ENCODE data around the gene VIL1. TPM values are rescaled to one million over a fixed set of nuclear protein-coding genes. Genes with fewer than 3 reads are reported as not detected.

The VIL1 gene
- total RNA-seq, 4 donors from 2014 or later = 0.21 to 3.3 (median 1.1) TPM

DNA sequence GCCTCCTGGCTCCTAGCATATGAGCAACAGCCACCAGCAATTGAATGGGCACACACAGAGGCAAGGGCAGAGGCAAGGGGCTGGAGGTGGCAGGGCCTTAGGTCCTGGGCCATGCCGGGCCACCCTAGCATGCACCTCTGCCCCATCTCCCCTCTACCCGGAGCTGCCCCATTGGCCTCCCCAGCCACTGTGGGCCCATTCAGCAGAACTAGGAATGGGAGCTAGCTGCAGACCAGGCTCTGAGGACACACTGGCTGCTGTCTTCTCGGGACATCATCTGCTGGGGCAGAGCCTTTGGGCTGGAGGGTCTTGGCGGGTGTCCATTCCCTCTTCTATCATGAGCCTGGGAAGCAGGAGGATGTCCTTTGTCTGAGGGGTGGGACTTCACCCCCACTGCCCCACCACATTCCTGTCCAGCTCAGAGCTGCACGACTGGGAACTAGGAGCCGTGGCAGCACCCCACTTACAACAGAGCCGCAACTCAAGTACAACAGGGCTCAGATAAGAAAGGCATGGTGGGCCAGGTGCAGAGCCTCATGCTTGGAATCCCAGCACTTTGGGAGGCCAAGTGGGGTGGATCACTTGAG lies 800 bp downstream of the VIL1 start:
- no peak for DNase-seq (ENCODE audit: low spot score in 2 of 2)
- Histone ChIP-seq H3K27ac (no peak overlapping the region), H3K4me3 (no peak overlapping the region), H3K36me3 (no peaks in the 10 kb centered on the region), H3K4me1 (no peaks in the 10 kb centered on the region), H3K27me3 (no peaks in the 10 kb centered on the region), H3K9me3 (no peaks in the 10 kb centered on the region)
- TF ChIP-seq POLR2A (IDR thresholded peaks at IDR 0.05) = no peak
- no peak for TF ChIP-seq EP300 (IDR thresholded peaks at IDR 0.05)
- TF ChIP-seq POLR2AphosphoS5 (IDR thresholded peaks at IDR 0.05) = no peak
- TF ChIP-seq, protein P1, sequence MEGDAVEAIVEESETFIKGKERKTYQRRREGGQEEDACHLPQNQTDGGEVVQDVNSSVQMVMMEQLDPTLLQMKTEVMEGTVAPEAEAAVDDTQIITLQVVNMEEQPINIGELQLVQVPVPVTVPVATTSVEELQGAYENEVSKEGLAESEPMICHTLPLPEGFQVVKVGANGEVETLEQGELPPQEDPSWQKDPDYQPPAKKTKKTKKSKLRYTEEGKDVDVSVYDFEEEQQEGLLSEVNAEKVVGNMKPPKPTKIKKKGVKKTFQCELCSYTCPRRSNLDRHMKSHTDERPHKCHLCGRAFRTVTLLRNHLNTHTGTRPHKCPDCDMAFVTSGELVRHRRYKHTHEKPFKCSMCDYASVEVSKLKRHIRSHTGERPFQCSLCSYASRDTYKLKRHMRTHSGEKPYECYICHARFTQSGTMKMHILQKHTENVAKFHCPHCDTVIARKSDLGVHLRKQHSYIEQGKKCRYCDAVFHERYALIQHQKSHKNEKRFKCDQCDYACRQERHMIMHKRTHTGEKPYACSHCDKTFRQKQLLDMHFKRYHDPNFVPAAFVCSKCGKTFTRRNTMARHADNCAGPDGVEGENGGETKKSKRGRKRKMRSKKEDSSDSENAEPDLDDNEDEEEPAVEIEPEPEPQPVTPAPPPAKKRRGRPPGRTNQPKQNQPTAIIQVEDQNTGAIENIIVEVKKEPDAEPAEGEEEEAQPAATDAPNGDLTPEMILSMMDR (IDR thresholded peaks at IDR 0.05) = no peak
- 90% methylated on average over 5 of the region's 7 CpGs for WGBS

DNA sequence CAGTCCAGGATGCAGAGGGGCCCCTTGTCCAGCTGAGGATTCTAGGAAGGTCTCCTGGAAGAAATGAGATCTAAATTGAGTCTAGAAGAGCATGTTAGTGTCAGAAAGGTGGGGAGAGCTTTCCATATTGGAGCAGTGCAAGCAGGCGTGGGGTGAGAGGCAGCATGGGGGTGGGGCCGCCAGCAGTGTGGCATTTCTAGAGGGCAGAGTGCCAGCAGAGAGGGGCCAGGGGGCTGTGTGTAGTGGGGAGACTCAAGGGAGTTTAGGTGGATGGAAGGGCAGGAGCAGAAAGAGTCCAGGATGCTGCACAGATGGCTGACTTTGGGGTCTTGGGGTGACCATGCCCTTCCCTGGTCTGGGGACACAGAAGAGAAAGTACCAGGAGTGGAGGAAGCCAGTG lies 2.1 kb downstream of the VIL1 start:
- Histone ChIP-seq H3K9me3 (no peaks in the 10 kb centered on the region), H3K36me3 (no peaks in the 10 kb centered on the region), H3K4me3 (no peak overlapping the region), H3K4me1 (no peaks in the 10 kb centered on the region), H3K27me3 (no peaks in the 10 kb centered on the region), H3K27ac (no peak overlapping the region)
- WGBS = 93% methylated on average over 2 of the region's 2 CpGs
- TF ChIP-seq, protein P1 (IDR thresholded peaks at IDR 0.05) = no peak
- TF ChIP-seq POLR2AphosphoS5 (IDR thresholded peaks at IDR 0.05) (no peak), POLR2A (IDR thresholded peaks at IDR 0.05) (no peak), EP300 (IDR thresholded peaks at IDR 0.05) (no peak)
- no peak for DNase-seq (ENCODE audit: low spot score in 2 of 2)

DNA sequence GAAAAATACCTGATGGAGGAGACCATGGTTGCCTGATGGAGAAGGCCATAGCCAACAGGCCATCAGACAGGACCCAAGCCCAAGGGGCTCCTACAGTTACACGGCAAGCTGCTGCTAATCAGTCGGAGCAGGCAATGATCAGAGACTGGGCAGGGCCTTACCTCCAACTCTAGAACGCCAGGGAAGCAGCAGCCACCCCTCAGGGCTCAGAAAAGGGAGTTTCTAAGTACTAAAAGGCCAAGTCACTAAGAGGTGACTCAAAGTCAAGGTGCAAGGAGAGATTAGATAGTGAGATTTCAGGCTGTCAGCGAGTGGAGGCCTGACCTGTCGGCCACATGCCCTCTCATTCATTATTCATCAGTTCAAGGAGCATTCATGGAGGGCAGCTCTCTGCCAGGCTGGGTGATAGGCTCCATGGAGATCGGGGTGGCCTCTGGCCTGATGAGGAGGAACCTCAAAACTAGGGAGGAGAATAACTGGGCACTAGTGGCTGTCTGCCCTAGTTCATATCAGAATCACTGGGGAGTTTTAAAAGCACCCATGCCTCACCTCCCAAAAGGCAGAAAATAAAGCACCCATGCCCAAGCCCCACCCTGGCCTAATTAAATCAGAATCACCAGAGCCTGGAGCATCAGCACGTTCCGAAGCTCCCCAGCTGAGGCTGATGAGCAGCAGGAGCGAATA lies 3.6 kb downstream of the VIL1 start:
- DNase-seq (ENCODE audit: low spot score in 2 of 2) = no peak
- no peaks in the 10 kb centered on the region for H3K9me3 ChIP-seq
- H3K4me3 ChIP-seq = no peak overlapping the region
- H3K36me3 ChIP-seq = no peaks in the 10 kb centered on the region
- H3K27me3 ChIP-seq = no peaks in the 10 kb centered on the region
- H3K27ac ChIP-seq = no peak overlapping the region
- TF ChIP-seq EP300 (IDR thresholded peaks at IDR 0.05) (no peak), POLR2AphosphoS5 (IDR thresholded peaks at IDR 0.05) (no peak), POLR2A (IDR thresholded peaks at IDR 0.05) (no peak)
- TF ChIP-seq, protein P1 (IDR thresholded peaks at IDR 0.05) = no peak
- 64% methylated on average over 9 of the region's 9 CpGs for WGBS
- H3K4me1 ChIP-seq = no peaks in the 10 kb centered on the region

DNA sequence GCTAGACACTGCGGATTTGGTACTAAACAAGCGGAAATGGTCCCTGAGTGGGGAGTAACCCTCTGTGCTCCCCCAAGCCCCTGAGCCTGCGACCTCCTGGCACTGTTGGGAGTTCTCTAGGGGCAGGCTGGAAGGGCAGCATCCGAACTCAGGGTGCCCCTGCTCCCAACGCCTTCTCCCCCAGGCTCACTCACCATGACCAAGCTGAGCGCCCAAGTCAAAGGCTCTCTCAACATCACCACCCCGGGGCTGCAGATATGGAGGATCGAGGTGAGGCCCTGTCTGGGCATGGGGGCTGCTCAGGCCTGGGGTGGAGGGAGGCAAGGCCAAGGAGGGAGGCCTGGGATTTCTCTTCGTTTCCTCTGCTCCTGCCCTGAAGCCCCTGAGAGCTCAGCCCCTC lies 4.7 kb downstream of the VIL1 start:
- Histone ChIP-seq H3K4me3 (no peak overlapping the region), H3K9me3 (no peaks in the 10 kb centered on the region), H3K27me3 (no peaks in the 10 kb centered on the region), H3K36me3 (no peaks in the 10 kb centered on the region), H3K4me1 (no peaks in the 10 kb centered on the region), H3K27ac (no peak overlapping the region)
- no peak for TF ChIP-seq POLR2AphosphoS5 (IDR thresholded peaks at IDR 0.05)
- WGBS = 90% methylated on average over 9 of the region's 9 CpGs
- DNase-seq (ENCODE audit: low spot score in 2 of 2) = no peak

- Histone ChIP-seq H3K36me3 (no peaks in the 10 kb centered on the region), H3K9me3 (no peaks in the 10 kb centered on the region), H3K27me3 (no peaks in the 10 kb centered on the region), H3K4me1 (no peaks in the 10 kb centered on the region), H3K27ac (no peak overlapping the region), H3K4me3 (no peak overlapping the region)
- DNase-seq (ENCODE audit: low spot score in 2 of 2) = no peak
- TF ChIP-seq, protein P1 (IDR thresholded peaks at IDR 0.05) = no peak
- TF ChIP-seq POLR2A (IDR thresholded peaks at IDR 0.05) = no peak
- no peak for TF ChIP-seq EP300 (IDR thresholded peaks at IDR 0.05)
- TF ChIP-seq POLR2AphosphoS5 (IDR thresholded peaks at IDR 0.05) = no peak
- WGBS = 75% methylated on average over 10 of the region's 10 CpGs
These were observed 6.6 kb downstream of the VIL1 start for GRCh38 chr2:218425531-218425930.
